ENCODE data around the gene FILIP1L. TPM values are rescaled to one million over a fixed set of nuclear protein-coding genes. Genes with fewer than 3 reads are reported as not detected.

The FILIP1L gene
- total and polyA plus RNA-seq, 2 of the 13 experiments (the other 11 are each of a cell fraction or from before 2014, with no cell fraction given) = 8.1 to 187 TPM

DNA sequence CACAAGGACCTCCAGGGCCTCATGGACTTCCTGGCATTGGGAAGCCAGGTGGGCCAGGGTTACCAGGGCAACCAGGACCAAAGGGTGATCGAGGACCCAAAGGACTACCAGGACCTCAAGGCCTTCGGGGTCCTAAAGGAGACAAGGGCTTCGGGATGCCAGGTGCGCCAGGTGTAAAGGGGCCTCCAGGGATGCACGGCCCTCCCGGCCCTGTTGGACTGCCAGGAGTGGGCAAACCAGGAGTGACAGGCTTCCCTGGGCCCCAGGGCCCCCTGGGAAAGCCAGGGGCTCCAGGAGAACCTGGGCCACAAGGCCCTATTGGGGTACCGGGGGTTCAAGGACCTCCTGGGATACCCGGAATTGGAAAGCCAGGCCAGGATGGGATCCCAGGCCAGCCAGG, 319.8 kb downstream of the FILIP1L start:
- Histone ChIP-seq H3K27ac (ENCODE audit: extremely low read length, insufficient read depth, low read length) (no peak overlapping the region), H3K36me3 (replicated peaks in 1 of 2; ENCODE audit: control insufficient read depth in 1 of 2, insufficient read depth in 2 of 2, low read length in 2 of 2) (no peaks in the 10 kb centered on the region), H3K4me1 (ENCODE audit: insufficient read depth, low read length) (no peaks in the 10 kb centered on the region), H4K20me1 (ENCODE audit: insufficient read depth, low read length) (0 out of 2 replicates have a peak, but pooled peaks cover 3% of the 10 kb centered on the region), H3K27me3 (ENCODE audit: control insufficient read depth in 1 of 2, insufficient read depth in 2 of 2, low read length in 2 of 2) (peaks cover 0 to 4% of the 10 kb centered on the region in 2 experiments; a peak in 1 of 5 replicates), H3K4me2 (ENCODE audit: low read depth, low read length) (no peak overlapping the region), H3K79me2 (ENCODE audit: insufficient read depth, low read length) (no peaks in the 10 kb centered on the region), H2AFZ (ENCODE audit: low read length) (no peak overlapping the region), H3K9me3 (ENCODE audit: low read length) (no peaks in the 10 kb centered on the region), H3K4me3 (replicated peaks in 1 of 3; ENCODE audit: insufficient read depth in 1 of 3, low read depth in 2 of 3, low read length in 3 of 3) (no peak overlapping the region), H3K9ac (ENCODE audit: insufficient read depth, low read depth, low read length) (no peak overlapping the region)
- FAIRE-seq (no peak), DNase-seq (ENCODE audit: low spot score) (no peak), ATAC-seq (no peak)
- CTCF ChIA-PET (ENCODE audit: low intra/inter-chr PET ratio, low total read pairs) = no interaction called here
- in situ Hi-C loops (cut with HindIII; ENCODE audit: extremely low pct_ligation_motif_present, low pct_unique_long_range_greater_than_20kb) (no loop called here), intact Hi-C loops (cut with micrococcal nuclease; ENCODE audit: unreplicated experiment) (no loop called here)
- POLR2A ChIA-PET = no interaction called here
- 20% methylated on average over 1 of the region's 8 CpGs for WGBS (ENCODE audit: low lambda C conversion rate)
- TF ChIP-seq SRSF9 (IDR thresholded peaks at IDR 0.05; ENCODE audit: borderline replicate concordance, insufficient read depth, low read depth, low read length, poor library complexity, severe bottlenecking) (no peak), NR2F6 (IDR thresholded peaks at IDR 0.05) (no peak), NR2F6 (CRISPR knock-in tag; IDR thresholded peaks at IDR 0.05) (no peak)
- no TSS peak for BruUV-seq (replicated peaks)

- POLR2A ChIA-PET = no interaction called here
- DNase-seq (ENCODE audit: low spot score) = peak; percentile 37
- peak; percentile 85 for FAIRE-seq
These were observed 325.1 kb downstream of the FILIP1L start for GRCh38 chr3:99789011-99789721.

More at GRCh38 chr3:99789011-99789721, 325.1 kb downstream of the FILIP1L start:
- no TSS peak for BruUV-seq (replicated peaks)
- Histone ChIP-seq H3K79me2 (ENCODE audit: insufficient read depth, low read length) (no peaks in the 10 kb centered on the region), H3K4me2 (ENCODE audit: low read depth, low read length) (no peak overlapping the region), H3K4me3 (replicated peaks in 1 of 3; ENCODE audit: insufficient read depth in 1 of 3, low read depth in 2 of 3, low read length in 3 of 3) (no peak overlapping the region), H3K27ac (ENCODE audit: extremely low read length, insufficient read depth, low read length) (no peak overlapping the region), H3K9ac (ENCODE audit: insufficient read depth, low read depth, low read length) (no peak overlapping the region), H4K20me1 (ENCODE audit: insufficient read depth, low read length) (0 out of 2 replicates have a peak, but pooled peaks cover 3% of the 10 kb centered on the region), H3K9me3 (ENCODE audit: low read length) (no peaks in the 10 kb centered on the region), H3K27me3 (ENCODE audit: control insufficient read depth in 1 of 2, insufficient read depth in 2 of 2, low read length in 2 of 2) (0 out of 5 replicates have a peak, but pooled peaks cover 0 to 4% of the 10 kb centered on the region in 2 experiments), H2AFZ (ENCODE audit: low read length) (no peak overlapping the region), H3K4me1 (ENCODE audit: insufficient read depth, low read length) (no peaks in the 10 kb centered on the region), H3K36me3 (replicated peaks in 1 of 2; ENCODE audit: control insufficient read depth in 1 of 2, insufficient read depth in 2 of 2, low read length in 2 of 2) (no peaks in the 10 kb centered on the region)
- TF ChIP-seq CTCF (CRISPR knock-in tag; IDR thresholded peaks at IDR 0.05) (peak; percentile 66), STAG1 (CRISPR knock-in tag; IDR thresholded peaks at IDR 0.05) (peak; percentile 51), AHR (CRISPR knock-in tag; IDR thresholded peaks at IDR 0.05) (no peak)
- CTCF ChIA-PET (ENCODE audit: low intra/inter-chr PET ratio, low total read pairs) = no interaction called here
- intact Hi-C loops (cut with micrococcal nuclease; ENCODE audit: unreplicated experiment) = loop anchor here (1.0 kb wide), 1 partner anchor 144 kb away; no protein-coding TSS in a partner anchor
- 0% methylated on average over 3 of the region's 3 CpGs for WGBS (ENCODE audit: low lambda C conversion rate)
- peak; percentile 99 for ATAC-seq
- in situ Hi-C loops (cut with HindIII; ENCODE audit: extremely low pct_ligation_motif_present, low pct_unique_long_range_greater_than_20kb) = no loop called here

Small RNA genes within 50 kb of the gene (microRNA-seq; reads per million reads assigned to microRNA genes)
- gene MIR3921 = not detected

Small RNA genes within 50 kb of the gene (small RNA-seq; reads per million reads assigned to genes)
- gene MIR3921 (ENCODE audit: insufficient read depth in 2 of 3, insufficient read length in 3 of 3, low read depth in 2 of 3, low replicate concordance in 1 of 3) = 0 reads per million in 3 experiments

Other genes with a start within 250 kb of the FILIP1L start
- 28.7 and 44.5 TPM in 2 replicates for gene TBC1D23, start 146.5 kb upstream of the FILIP1L start, total RNA-seq (2016; rRNA removed; fragmentation: Illumina TruSeq; extraction: Trizol)
- 26.5 and 35.4 TPM in 2 replicates for gene TBC1D23, start 146.5 kb upstream of the FILIP1L start, polyA plus RNA-seq (2011; rRNA removed)
- gene NIT2, start 220.3 kb upstream of the FILIP1L start, total RNA-seq (2016; rRNA removed; fragmentation: Illumina TruSeq; extraction: Trizol) = 49.1 and 54.3 TPM in 2 replicates
- 41.4 and 43.4 TPM in 2 replicates for gene NIT2, start 220.3 kb upstream of the FILIP1L start, polyA plus RNA-seq (2011; rRNA removed)

Measured in HepG2 (cell line).